ENCODE results near the gene F5.

Gene F5

GRCh38 chr1:169577981-169578738 lies 8.1 kb downstream of the F5 start:
- no peak for DNase-seq (ENCODE audit: low spot score in 2 of 2)
- Mint-ChIP-seq H3K36me3 (ENCODE audit: insufficient read depth) (no peaks in the 10 kb centered on the region), H3K4me3 (no peak overlapping the region), H3K27ac (ENCODE audit: low read depth) (no peak overlapping the region), H3K9me3 (no peaks in the 10 kb centered on the region), H3K27me3 (peaks cover 17% of the 10 kb centered on the region), H3K4me1 (no peaks in the 10 kb centered on the region)
- no peak for ATAC-seq (replicated peaks; ENCODE audit: extremely low read depth, poor library complexity, severe bottlenecking)

DNA sequence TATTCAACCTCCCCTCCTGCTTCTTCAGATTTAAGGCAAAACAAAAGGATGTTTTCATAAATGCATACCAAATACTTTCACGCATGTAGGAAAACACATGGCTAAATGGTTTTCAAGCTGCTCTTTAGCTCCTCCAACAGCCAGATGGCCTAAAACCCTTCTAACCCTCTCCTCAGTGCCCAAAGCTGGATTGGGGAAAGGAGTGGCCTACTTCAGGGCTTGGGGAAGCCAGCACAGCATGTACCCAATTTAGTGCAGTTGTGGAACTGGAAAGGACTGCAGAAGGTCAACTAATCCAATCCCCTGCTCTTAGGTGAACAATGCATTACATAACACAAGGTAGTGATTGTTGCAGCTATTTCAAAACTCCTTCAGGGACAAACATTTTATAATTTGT lies 9.3 kb downstream of the F5 start:
- ATAC-seq (replicated peaks; ENCODE audit: extremely low read depth, poor library complexity, severe bottlenecking), result no peak
- Mint-ChIP-seq H3K9me3 (no peaks in the 10 kb centered on the region), H3K36me3 (ENCODE audit: insufficient read depth) (no peaks in the 10 kb centered on the region), H3K27me3 (peaks cover 11% of the 10 kb centered on the region), H3K4me1 (no peaks in the 10 kb centered on the region), H3K4me3 (no peak overlapping the region), H3K27ac (ENCODE audit: low read depth) (no peak overlapping the region)
- DNase-seq (ENCODE audit: low spot score in 2 of 2), result no peak

DNA sequence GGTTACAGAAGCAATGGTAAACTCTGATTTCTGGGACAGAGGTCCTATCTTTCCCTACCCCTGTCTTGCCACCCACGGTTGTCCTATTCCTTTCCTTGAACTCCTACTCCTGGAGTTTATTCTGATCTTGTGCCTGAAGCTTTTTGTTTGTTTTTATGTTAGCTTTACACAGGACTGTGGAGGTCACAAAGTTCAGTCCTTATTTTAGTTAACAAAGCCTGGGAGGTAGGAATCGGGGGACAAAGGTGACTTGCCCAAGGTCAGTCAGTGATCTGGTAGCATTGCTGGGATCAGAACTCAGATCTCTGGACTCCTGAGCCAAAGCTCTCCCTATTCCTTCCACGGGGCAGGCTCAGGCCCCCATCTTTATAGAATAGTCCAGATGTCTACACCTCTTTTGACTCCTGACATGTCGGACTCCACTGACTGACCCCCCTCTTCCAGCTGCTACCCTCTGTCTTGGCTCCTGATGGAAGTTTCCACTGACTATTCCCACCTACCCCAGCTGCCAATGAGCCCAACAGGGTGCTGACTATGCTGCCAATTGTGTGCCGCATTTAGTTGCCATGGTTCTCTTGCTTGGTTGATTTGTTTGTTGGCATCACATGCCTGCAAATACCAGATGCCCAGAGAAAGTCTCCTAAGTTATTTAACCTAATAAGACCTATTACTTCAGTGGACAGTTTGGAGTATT lies 9.9 kb downstream of the F5 start:
- no peak for DNase-seq (ENCODE audit: low spot score in 2 of 2)
- H3K36me3 Mint-ChIP-seq (ENCODE audit: insufficient read depth), result peaks cover 1% of the 10 kb centered on the region
- no peaks in the 10 kb centered on the region for H3K4me1 Mint-ChIP-seq
- ATAC-seq (replicated peaks; ENCODE audit: extremely low read depth, poor library complexity, severe bottlenecking), result no peak
- H3K9me3 Mint-ChIP-seq, result no peaks in the 10 kb centered on the region
- no peak overlapping the region for H3K27ac Mint-ChIP-seq (ENCODE audit: low read depth)
- peaks cover 11% of the 10 kb centered on the region for H3K27me3 Mint-ChIP-seq
- H3K4me3 Mint-ChIP-seq, result no peak overlapping the region

DNA sequence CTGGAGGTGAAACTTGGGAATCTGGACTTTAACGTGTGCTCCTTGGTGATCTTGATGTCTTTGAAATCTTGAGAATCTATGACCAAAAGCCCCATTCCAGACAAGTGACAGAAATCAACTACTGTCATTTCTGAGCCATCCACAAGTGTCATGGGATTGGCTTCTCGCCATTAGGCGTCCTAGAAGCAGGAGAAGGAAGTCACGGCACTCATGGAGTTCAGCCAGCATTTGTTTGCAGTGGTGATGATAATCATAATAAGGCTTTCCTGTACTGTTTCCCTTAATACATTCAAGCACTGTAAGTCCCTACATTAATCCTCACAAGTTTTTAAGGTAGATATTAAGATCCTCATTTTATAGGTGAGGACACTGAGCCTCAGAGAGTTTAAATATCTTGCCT lies 11.9 kb downstream of the F5 start:
- Mint-ChIP-seq H3K36me3 (ENCODE audit: insufficient read depth) (peaks cover 2% of the 10 kb centered on the region), H3K4me3 (no peak overlapping the region), H3K4me1 (no peaks in the 10 kb centered on the region), H3K9me3 (no peaks in the 10 kb centered on the region), H3K27me3 (peaks cover 11% of the 10 kb centered on the region), H3K27ac (ENCODE audit: low read depth) (no peak overlapping the region)
- ATAC-seq (replicated peaks; ENCODE audit: extremely low read depth, poor library complexity, severe bottlenecking), result no peak
- DNase-seq (ENCODE audit: low spot score in 2 of 2), result no peak

DNA sequence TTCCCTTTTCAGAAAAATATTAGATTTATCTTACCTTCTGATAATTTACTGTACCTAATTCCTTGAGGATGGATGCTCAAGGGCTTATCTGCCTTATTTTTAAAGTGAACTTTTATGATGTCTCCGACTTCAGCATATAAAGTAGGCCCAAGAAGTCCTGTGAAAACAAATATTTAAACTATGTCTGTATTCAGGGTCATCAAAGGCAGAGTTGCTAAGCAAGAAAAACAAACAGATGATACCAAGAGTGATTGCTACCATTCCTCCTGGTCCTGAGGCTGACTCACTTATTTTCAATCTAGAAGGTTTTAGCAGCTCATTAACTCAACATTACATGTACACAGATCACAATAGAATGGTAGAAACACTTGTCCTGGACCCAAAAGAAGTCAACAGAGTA lies 14.1 kb downstream of the F5 start:
- no peaks in the 10 kb centered on the region for H3K4me1 Mint-ChIP-seq
- ATAC-seq (replicated peaks; ENCODE audit: extremely low read depth, poor library complexity, severe bottlenecking), result no peak
- peaks cover 11% of the 10 kb centered on the region for H3K27me3 Mint-ChIP-seq
- H3K36me3 Mint-ChIP-seq (ENCODE audit: insufficient read depth), result peaks cover 2% of the 10 kb centered on the region
- H3K9me3 Mint-ChIP-seq, result no peaks in the 10 kb centered on the region
- no peak overlapping the region for H3K4me3 Mint-ChIP-seq
- H3K27ac Mint-ChIP-seq (ENCODE audit: low read depth), result peak overlapping the region; percentile 1
- DNase-seq (ENCODE audit: low spot score in 2 of 2), result no peak

- Mint-ChIP-seq H3K4me3 (no peak overlapping the region), H3K27ac (ENCODE audit: low read depth) (peak overlapping the region; percentile 1), H3K9me3 (no peaks in the 10 kb centered on the region), H3K4me1 (no peaks in the 10 kb centered on the region), H3K27me3 (peaks cover 11% of the 10 kb centered on the region), H3K36me3 (ENCODE audit: insufficient read depth) (peaks cover 2% of the 10 kb centered on the region)
- ATAC-seq (replicated peaks; ENCODE audit: extremely low read depth, poor library complexity, severe bottlenecking) (peak; percentile 43), DNase-seq (ENCODE audit: low spot score in 2 of 2) (no peak)
These were observed 14.8 kb downstream of the F5 start for GRCh38 chr1:169571450-169571849.

DNA sequence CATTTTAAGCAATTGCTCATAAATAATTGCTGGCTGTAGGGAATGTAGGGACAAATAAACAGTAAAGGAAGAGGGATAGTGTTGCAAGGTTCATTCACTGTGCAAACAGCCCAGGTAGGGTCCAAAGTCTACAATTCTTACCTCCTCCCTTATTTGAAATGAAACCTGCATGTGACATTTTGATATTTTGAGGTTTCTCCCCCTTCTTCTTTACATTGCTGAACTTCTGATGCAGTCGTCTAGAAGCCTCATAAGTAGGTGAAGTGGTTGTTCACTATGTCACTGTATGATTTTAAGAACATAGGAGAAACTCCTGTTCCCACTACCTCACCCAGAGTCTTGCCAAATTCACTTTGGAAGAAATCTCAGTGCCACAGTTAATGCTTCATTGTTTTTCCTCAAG lies 16.1 kb downstream of the F5 start:
- Mint-ChIP-seq H3K9me3 (no peaks in the 10 kb centered on the region), H3K27me3 (peaks cover 6% of the 10 kb centered on the region), H3K4me3 (no peak overlapping the region), H3K4me1 (no peaks in the 10 kb centered on the region), H3K27ac (ENCODE audit: low read depth) (no peak overlapping the region), H3K36me3 (ENCODE audit: insufficient read depth) (peaks cover 2% of the 10 kb centered on the region)
- ATAC-seq (replicated peaks; ENCODE audit: extremely low read depth, poor library complexity, severe bottlenecking) (no peak), DNase-seq (ENCODE audit: low spot score in 2 of 2) (no peak)

DNA sequence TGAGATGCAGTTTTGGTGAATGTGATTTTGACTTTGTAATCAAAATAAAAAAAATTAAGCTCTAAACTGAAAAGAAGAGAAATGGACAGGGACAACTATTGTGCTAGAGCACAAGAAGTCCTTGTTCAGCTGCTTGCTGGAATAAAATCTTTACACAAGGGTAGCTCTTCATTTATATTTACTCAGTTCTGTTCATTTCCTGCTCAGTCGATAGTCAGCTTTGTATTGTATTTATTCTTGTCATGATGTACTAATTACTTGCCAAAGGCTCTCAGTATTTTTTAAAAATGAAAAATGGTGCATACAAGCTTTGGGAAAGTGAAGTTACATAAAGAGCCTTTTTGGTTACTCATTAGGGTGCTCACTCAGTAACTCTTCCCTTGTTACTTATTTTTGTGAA lies 17.8 kb downstream of the F5 start:
- DNase-seq (ENCODE audit: low spot score in 2 of 2), result no peak
- Mint-ChIP-seq H3K4me1 (no peaks in the 10 kb centered on the region), H3K4me3 (no peak overlapping the region), H3K27ac (ENCODE audit: low read depth) (no peak overlapping the region), H3K9me3 (no peaks in the 10 kb centered on the region), H3K36me3 (ENCODE audit: insufficient read depth) (peaks cover 4% of the 10 kb centered on the region), H3K27me3 (peaks cover 19% of the 10 kb centered on the region)
- no peak for ATAC-seq (replicated peaks; ENCODE audit: extremely low read depth, poor library complexity, severe bottlenecking)

DNA sequence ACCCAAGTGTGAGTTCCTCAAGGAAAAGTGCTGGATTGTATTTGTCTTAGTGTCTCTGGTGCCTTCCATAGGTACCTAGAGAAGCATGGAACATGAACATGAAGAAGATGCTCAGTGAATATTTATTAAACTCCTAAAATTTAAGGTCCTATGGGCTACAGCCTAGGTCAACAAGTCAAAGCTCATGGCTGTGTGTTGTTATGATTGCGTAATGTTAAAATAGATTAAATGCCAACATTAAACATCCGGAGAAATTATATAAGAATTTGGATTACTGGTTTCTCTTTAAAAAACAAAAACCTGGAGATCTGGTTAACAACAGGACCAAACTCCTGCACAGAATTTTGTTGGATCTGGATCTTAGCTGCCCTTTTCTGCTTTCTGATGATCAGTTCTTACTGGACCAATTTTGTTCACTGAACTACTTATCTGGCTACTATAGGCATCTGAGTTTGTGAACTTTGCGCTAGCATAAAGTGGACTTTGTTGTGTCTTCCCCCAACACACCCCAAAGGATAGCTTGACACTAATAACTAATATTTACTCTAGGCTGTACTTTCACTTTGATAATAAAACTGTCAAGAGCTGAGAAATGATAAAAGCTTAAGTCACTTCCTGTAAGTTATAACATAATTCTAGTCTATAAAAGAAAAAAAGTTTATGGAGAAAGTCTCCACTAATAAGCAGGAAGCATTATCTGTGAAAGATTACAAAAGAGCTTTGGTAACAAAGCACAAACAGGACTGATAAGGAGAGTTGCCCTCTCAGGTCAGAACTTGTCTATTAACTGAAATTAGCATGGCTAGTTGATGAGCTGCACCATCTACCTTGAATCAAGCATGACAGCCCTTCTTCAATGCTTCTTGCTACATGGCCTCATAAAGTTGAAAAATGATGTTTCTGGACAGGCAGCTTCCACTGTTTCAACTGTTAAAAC lies 20.7 kb downstream of the F5 start:
- ATAC-seq (replicated peaks; ENCODE audit: extremely low read depth, poor library complexity, severe bottlenecking) (no peak), DNase-seq (ENCODE audit: low spot score in 2 of 2) (no peak)
- Mint-ChIP-seq H3K4me3 (no peak overlapping the region), H3K36me3 (ENCODE audit: insufficient read depth) (peaks cover 4% of the 10 kb centered on the region), H3K27ac (ENCODE audit: low read depth) (no peak overlapping the region), H3K27me3 (peaks cover 19% of the 10 kb centered on the region), H3K9me3 (no peaks in the 10 kb centered on the region), H3K4me1 (no peaks in the 10 kb centered on the region)

GRCh38 chr1:169563650-169564049 lies 22.6 kb downstream of the F5 start:
- Mint-ChIP-seq H3K27ac (ENCODE audit: low read depth) (no peak overlapping the region), H3K4me1 (no peaks in the 10 kb centered on the region), H3K9me3 (no peaks in the 10 kb centered on the region), H3K4me3 (no peak overlapping the region), H3K27me3 (peaks cover 19% of the 10 kb centered on the region), H3K36me3 (ENCODE audit: insufficient read depth) (peaks cover 3% of the 10 kb centered on the region)
- no peak for DNase-seq (ENCODE audit: low spot score in 2 of 2)
- ATAC-seq (replicated peaks; ENCODE audit: extremely low read depth, poor library complexity, severe bottlenecking), result no peak

GRCh38 chr1:169563019-169563615 lies 23.2 kb downstream of the F5 start:
- peaks cover 3% of the 10 kb centered on the region for H3K36me3 Mint-ChIP-seq (ENCODE audit: insufficient read depth)
- peaks cover 19% of the 10 kb centered on the region for H3K27me3 Mint-ChIP-seq
- no peak for ATAC-seq (replicated peaks; ENCODE audit: extremely low read depth, poor library complexity, severe bottlenecking)
- no peaks in the 10 kb centered on the region for H3K9me3 Mint-ChIP-seq
- DNase-seq (ENCODE audit: low spot score in 2 of 2), result no peak
- no peak overlapping the region for H3K4me3 Mint-ChIP-seq
- no peaks in the 10 kb centered on the region for H3K4me1 Mint-ChIP-seq
- no peak overlapping the region for H3K27ac Mint-ChIP-seq (ENCODE audit: low read depth)

DNA sequence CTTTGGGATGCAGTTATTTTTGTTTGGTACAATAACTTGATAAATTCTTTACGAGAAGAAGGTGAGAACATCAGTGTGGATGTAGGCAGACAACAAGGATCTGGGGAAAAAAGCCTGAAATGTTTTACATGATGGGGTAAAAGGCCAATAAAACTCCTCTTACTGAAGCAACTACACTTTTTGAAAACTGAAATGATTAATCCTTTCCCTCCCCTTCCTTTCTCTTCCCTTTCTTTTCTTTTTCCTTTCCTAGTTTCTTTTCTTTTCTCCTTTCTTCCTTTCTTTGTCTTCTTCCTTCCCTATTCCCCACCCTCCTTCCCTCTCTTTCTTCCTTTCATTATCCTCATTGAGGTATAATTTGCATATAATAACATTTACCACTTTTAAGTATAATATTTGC lies 24.6 kb downstream of the F5 start:
- no peak for ATAC-seq (replicated peaks; ENCODE audit: extremely low read depth, poor library complexity, severe bottlenecking)
- H3K36me3 Mint-ChIP-seq (ENCODE audit: insufficient read depth), result peaks cover 3% of the 10 kb centered on the region
- no peak overlapping the region for H3K4me3 Mint-ChIP-seq
- H3K27me3 Mint-ChIP-seq, result peaks cover 19% of the 10 kb centered on the region
- H3K4me1 Mint-ChIP-seq, result no peaks in the 10 kb centered on the region
- no peak for DNase-seq (ENCODE audit: low spot score in 2 of 2)
- H3K9me3 Mint-ChIP-seq, result no peaks in the 10 kb centered on the region
- no peak overlapping the region for H3K27ac Mint-ChIP-seq (ENCODE audit: low read depth)

All from central memory CD8-positive, alpha-beta T cell (primary cell).